Panc1 (cell line): Measurements from ENCODE around the gene HEXD. TPM values are rescaled to one million over a fixed set of nuclear protein-coding genes. Genes with fewer than 3 reads are reported as not detected.

Experiments
- ATAC-seq: fragments of 200-7000 bp; cut with Tn5 transposase; 2 replicates; pipeline ENCODE4 v1.9.1; 2020; ENCODE audit warnings: mild to moderate bottlenecking, moderate library complexity
- BruUV-seq: library from RNA; stranded (reverse); fragments of 400-500 nt; replicated peaks from 2 replicates; lab custom pipeline; 2021; lab: Mats Ljungman, UMichigan
- CTCF ChIA-PET: fragments of 300-600 bp; sonication (Branson Sonifier 250); formaldehyde crosslinking; loops from one replicate; lab custom pipeline; 2022; ENCODE audit warnings: antibody characterized with exemption; lab: Charles Lee
- POLR2A ChIA-PET: fragments of 300-600 bp; sonication (Branson Sonifier 250); formaldehyde crosslinking; loops from one replicate; lab custom pipeline; 2022; ENCODE audit warnings: antibody characterized with exemption; lab: Charles Lee
- DNase-seq: peaks from one replicate; pipeline ENCODE4 v3.0.0-alpha.2; 2010; ENCODE audit warnings: low read depth, low spot score
- H3K27ac ChIP-seq: 2 replicates; pipeline ENCODE4 v1.5.1; 2011; ENCODE audit warnings: mild to moderate bottlenecking, low read length, inconsistent platforms
- H3K27me3 ChIP-seq: fragments of 200-500 bp; sonication (Bioruptor generic); 2 replicates; pipeline ENCODE4 v1.6.0; 2014; ENCODE audit warnings: low read length, inconsistent platforms; ENCODE audit not compliant: control insufficient read depth, insufficient read depth
- H3K36me3 ChIP-seq: fragments of 200-500 bp; sonication (Bioruptor generic); 2 replicates; pipeline ENCODE4 v1.5.1; 2014; ENCODE audit warnings: inconsistent platforms, mild to moderate bottlenecking, low read length, moderate library complexity; ENCODE audit not compliant: control insufficient read depth, insufficient read depth
- H3K4me1 ChIP-seq: 2 replicates; pipeline ENCODE4 v1.5.1; 2011; ENCODE audit warnings: inconsistent platforms, mild to moderate bottlenecking, low read length, moderate library complexity; ENCODE audit not compliant: control insufficient read depth, insufficient read depth
- H3K4me3 ChIP-seq, 2 experiments: 2 replicates each; pipeline ENCODE4 v1.5.1; 2011 to 2012; ENCODE audit warnings: low read depth in 2 of 2, low read length in 2 of 2, mild to moderate bottlenecking in 2 of 2, inconsistent platforms in 1 of 2, moderate library complexity in 1 of 2
- H3K9me3 ChIP-seq: fragments of 200-500 bp; sonication (Bioruptor generic); 2 replicates; pipeline ENCODE4 v1.5.1; 2014; ENCODE audit warnings: low read depth, mild to moderate bottlenecking, inconsistent platforms, low read length, moderate library complexity; ENCODE audit not compliant: control insufficient read depth, insufficient read depth
- POLR2AphosphoS5 ChIP-seq: IDR thresholded peaks from 2 replicates; pipeline ENCODE4 v1.6.1; 2012; ENCODE audit warnings: mild to moderate bottlenecking, low read depth, low read length, moderate library complexity
- SIN3A ChIP-seq: IDR thresholded peaks from 2 replicates; pipeline ENCODE4 v1.6.1; 2012; ENCODE audit warnings: low read depth, mild to moderate bottlenecking, low read length, moderate library complexity, borderline replicate concordance; ENCODE audit not compliant: insufficient read depth
- TCF7L2 ChIP-seq: IDR thresholded peaks from 2 replicates; pipeline ENCODE4 v1.6.1; 2011; ENCODE audit warnings: mild to moderate bottlenecking, low read depth, low read length, inconsistent platforms
- in situ Hi-C: cut with HindIII; loops from 2 replicates; pipeline ENCODE4 v1.10.0; 2016; ENCODE audit warnings: low sequenced_read_pairs, low pct_unique_long_range_greater_than_20kb
- intact Hi-C: fragments of 100-400 bp; cut with micrococcal nuclease; formaldehyde crosslinking; loops from one replicate; pipeline ENCODE4 v1.10.0; 2022; ENCODE audit not compliant: unreplicated experiment
- total RNA-seq: library from RNA; stranded (reverse); gene quantifications from one replicate; pipeline ENCODE4 v1.2.1, GENCODE V29; 2021; ENCODE audit not compliant: unreplicated experiment
- TF ChIP-seq, protein P1 (sequence below): fragments of 450-650 bp; IDR thresholded peaks from 2 replicates; pipeline ENCODE4 v1.5.1; 2017; ENCODE audit warnings: mild to moderate bottlenecking
- TF ChIP-seq, protein P2 (sequence below), 2 experiments: IDR thresholded peaks; 2 replicates each; pipeline ENCODE4 v1.6.1; 2011 to 2012; ENCODE audit warnings: low read depth in 2 of 2, control low read depth in 1 of 2, low read length in 1 of 2, mild to moderate bottlenecking in 1 of 2, moderate library complexity in 1 of 2; ENCODE audit not compliant: insufficient read depth in 1 of 2

HEXD gene
- total RNA-seq, 1 experiment from 2014 or later, result 25.6 TPM

DNA sequence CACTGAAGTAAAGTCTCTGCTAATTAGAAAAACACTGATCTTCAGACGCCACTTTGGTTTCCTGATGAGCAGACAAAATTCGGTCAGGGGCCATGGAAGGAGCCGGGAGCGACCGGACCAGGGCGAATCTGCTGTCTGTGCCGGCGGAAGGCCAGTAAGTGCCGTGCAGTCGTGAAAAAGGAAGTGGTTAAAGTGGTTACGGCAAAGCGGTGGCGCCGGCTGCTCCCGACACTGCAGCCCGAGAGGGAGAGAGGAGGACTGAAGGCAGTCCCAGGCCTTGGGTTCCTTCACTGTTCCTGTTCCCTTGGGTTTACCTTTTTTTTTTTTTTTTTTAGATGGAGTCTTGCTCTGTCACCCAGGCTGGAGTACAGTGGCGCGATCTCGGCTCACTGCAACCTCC, 17.3 kb upstream of the HEXD start:
- H3K9me3 ChIP-seq, result no peaks in the 10 kb centered on the region
- DNase-seq, result no peak
- ChIA-PET CTCF (no interaction called here), POLR2A (no interaction called here)
- H3K4me1 ChIP-seq, result peaks cover 7% of the 10 kb centered on the region; the same call in 1 of the 2 replicates
- H3K27ac ChIP-seq, result no peak overlapping the region
- H3K36me3 ChIP-seq, result no peaks in the 10 kb centered on the region
- BruUV-seq, result no TSS peak
- no peak overlapping the region for H3K4me3 ChIP-seq
- no peak for ATAC-seq
- intact Hi-C loops, result no loop called here
- TF ChIP-seq POLR2AphosphoS5, result no peak
- TF ChIP-seq TCF7L2, result no peak
- TF ChIP-seq, protein P1, sequence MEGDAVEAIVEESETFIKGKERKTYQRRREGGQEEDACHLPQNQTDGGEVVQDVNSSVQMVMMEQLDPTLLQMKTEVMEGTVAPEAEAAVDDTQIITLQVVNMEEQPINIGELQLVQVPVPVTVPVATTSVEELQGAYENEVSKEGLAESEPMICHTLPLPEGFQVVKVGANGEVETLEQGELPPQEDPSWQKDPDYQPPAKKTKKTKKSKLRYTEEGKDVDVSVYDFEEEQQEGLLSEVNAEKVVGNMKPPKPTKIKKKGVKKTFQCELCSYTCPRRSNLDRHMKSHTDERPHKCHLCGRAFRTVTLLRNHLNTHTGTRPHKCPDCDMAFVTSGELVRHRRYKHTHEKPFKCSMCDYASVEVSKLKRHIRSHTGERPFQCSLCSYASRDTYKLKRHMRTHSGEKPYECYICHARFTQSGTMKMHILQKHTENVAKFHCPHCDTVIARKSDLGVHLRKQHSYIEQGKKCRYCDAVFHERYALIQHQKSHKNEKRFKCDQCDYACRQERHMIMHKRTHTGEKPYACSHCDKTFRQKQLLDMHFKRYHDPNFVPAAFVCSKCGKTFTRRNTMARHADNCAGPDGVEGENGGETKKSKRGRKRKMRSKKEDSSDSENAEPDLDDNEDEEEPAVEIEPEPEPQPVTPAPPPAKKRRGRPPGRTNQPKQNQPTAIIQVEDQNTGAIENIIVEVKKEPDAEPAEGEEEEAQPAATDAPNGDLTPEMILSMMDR, result no peak
- TF ChIP-seq SIN3A, result no peak
- TF ChIP-seq, protein P2, sequence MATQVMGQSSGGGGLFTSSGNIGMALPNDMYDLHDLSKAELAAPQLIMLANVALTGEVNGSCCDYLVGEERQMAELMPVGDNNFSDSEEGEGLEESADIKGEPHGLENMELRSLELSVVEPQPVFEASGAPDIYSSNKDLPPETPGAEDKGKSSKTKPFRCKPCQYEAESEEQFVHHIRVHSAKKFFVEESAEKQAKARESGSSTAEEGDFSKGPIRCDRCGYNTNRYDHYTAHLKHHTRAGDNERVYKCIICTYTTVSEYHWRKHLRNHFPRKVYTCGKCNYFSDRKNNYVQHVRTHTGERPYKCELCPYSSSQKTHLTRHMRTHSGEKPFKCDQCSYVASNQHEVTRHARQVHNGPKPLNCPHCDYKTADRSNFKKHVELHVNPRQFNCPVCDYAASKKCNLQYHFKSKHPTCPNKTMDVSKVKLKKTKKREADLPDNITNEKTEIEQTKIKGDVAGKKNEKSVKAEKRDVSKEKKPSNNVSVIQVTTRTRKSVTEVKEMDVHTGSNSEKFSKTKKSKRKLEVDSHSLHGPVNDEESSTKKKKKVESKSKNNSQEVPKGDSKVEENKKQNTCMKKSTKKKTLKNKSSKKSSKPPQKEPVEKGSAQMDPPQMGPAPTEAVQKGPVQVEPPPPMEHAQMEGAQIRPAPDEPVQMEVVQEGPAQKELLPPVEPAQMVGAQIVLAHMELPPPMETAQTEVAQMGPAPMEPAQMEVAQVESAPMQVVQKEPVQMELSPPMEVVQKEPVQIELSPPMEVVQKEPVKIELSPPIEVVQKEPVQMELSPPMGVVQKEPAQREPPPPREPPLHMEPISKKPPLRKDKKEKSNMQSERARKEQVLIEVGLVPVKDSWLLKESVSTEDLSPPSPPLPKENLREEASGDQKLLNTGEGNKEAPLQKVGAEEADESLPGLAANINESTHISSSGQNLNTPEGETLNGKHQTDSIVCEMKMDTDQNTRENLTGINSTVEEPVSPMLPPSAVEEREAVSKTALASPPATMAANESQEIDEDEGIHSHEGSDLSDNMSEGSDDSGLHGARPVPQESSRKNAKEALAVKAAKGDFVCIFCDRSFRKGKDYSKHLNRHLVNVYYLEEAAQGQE (IDR thresholded peaks at IDR 0.05; ENCODE audit: insufficient read depth in 1 of 2, low read depth in 2 of 2, low read length in 1 of 2), result no peak
- no peaks in the 10 kb centered on the region for H3K27me3 ChIP-seq
- in situ Hi-C loops, result no loop called here

DNA sequence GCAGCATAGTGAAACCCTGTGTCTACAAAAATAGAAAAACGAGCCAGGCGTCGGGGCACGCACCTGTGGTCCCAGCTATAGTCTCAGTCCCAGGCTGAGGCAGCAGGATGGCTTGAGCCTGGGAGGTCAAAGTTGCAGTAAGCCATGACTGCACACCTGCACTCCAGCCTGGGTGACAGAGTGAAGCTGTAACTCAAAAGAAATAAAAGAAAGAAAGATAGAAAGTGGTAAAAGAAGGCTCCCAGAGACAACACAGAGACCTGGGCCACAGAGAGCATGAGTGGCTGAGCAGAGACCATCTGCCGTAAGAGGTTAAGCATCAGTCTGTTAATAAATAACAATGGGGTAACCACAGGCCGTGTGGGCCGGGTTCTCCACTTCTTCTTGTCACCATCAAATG, 15.3 kb upstream of the HEXD start:
- TF ChIP-seq POLR2AphosphoS5, result no peak
- no peak for TF ChIP-seq SIN3A
- TF ChIP-seq TCF7L2, result no peak
- in situ Hi-C loops (no loop called here), intact Hi-C loops (no loop called here)
- no TSS peak for BruUV-seq
- no peaks in the 10 kb centered on the region for H3K27me3 ChIP-seq
- H3K9me3 ChIP-seq, result no peaks in the 10 kb centered on the region
- H3K36me3 ChIP-seq, result no peaks in the 10 kb centered on the region
- POLR2A ChIA-PET, result no interaction called here
- no peak overlapping the region for H3K27ac ChIP-seq
- ATAC-seq, result no peak
- no peak overlapping the region for H3K4me3 ChIP-seq
- DNase-seq, result no peak
- CTCF ChIA-PET, result no interaction called here
- no peaks in the 10 kb centered on the region for H3K4me1 ChIP-seq

DNA sequence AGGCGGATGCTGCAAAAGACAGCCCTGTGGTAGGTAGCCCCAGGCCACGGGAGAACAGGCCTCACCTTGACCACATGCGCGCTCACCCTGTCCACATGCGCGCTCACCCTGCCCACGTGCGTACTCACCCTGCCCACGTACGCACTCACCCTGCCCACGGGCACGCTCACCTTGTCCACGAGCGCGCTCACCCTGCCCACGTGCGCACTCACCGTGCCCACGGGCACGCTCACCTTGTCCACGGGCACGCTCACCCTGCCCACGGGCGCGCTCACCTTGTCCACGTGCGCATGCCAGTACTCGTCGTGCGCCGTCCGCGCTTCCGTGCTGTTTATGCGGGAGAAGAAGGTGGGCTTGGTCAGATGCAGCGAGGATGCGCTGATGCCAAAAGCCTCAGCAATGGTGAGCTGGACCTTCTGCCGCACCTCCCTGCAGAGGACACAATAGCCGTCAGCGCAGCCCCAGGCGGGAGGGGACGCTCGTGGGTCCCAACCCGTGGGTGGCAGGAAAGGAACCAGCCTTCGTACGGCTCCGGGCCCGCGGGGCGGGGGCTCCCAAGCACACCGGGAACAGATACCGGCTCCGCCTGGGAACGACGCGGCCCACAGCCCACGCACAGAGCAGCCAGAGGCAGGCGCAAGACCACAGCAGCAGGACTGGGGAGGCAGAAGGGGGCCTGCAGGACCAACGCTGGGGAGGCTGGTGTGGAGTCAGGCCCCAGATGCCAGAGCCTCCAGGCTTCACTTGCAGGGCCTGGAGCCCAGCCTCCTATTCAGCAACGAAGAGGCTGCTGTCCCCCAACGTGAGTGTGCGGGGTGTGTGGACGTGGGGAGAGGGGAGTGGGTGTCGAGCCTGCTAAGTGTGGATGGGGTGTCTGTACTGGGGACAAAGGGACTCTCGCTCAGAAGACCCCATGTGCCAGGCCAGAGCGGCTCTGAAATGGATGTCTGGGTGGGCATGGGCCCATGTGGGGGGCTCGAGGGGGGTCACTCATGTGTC, 14.2 kb upstream of the HEXD start:
- no peaks in the 10 kb centered on the region for H3K36me3 ChIP-seq
- no peak for TF ChIP-seq SIN3A
- TF ChIP-seq, protein P2 (IDR thresholded peaks at IDR 0.05; ENCODE audit: insufficient read depth in 1 of 2, low read depth in 2 of 2, low read length in 1 of 2), result no peak
- TF ChIP-seq, protein P1, result no peak
- TF ChIP-seq TCF7L2, result no peak
- no peak for TF ChIP-seq POLR2AphosphoS5
- H3K9me3 ChIP-seq, result no peaks in the 10 kb centered on the region
- ChIA-PET CTCF (no interaction called here), POLR2A (no interaction called here)
- H3K27ac ChIP-seq, result no peak overlapping the region
- intact Hi-C loops, result no loop called here
- DNase-seq (no peak), ATAC-seq (no peak)
- no peaks in the 10 kb centered on the region for H3K27me3 ChIP-seq
- no TSS peak for BruUV-seq
- in situ Hi-C loops, result no loop called here
- H3K4me1 ChIP-seq, result no peaks in the 10 kb centered on the region
- H3K4me3 ChIP-seq, result no peak overlapping the region
